ENCODE data around the gene NDFIP1. TPM values are rescaled to one million over a fixed set of nuclear protein-coding genes. Genes with fewer than 3 reads are reported as not detected.

NDFIP1 gene
- total and polyA plus RNA-seq, 2 of the 13 experiments (the other 11 are each of a cell fraction or from before 2014, with no cell fraction given) = 12.4 to 15.7 TPM

DNA sequence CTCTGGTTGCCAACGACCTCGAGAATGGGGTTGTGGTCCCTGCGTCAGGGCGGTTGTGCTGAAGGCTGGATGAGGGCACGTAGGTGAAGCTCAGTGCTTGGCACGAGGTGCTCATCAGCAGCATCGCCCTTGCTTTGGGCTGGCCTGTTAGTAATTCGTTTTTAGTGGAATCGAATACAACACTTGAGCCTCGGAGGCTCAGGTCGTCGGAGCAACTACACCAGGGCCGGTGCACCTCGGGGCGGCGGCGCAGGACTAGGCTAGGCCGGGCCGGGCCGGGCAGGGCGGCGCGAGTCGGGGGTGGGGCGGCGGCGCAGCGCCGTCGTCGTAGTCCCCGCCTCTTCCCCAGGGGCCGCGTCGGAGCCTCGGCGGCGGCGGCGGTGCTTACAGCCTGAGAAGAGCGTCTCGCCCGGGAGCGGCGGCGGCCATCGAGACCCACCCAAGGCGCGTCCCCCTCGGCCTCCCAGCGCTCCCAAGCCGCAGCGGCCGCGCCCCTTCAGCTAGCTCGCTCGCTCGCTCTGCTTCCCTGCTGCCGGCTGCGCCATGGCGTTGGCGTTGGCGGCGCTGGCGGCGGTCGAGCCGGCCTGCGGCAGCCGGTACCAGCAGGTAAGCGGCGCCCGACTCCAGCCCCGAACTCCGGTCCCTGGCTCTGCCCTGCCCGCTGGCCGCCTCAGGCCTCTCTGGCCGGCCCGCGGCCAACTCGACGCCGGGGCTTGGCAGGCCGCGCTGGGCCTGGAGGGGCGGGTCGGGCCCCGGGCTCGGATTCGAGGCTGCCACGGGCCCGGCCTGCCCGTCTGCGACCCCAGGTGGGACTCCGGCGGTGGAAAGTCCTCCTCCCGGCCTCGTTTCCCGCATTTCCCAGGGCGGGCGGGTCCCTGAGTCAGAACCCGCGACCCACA, at the start of gene NDFIP1 (continued):
- TF ChIP-seq, protein P1, sequence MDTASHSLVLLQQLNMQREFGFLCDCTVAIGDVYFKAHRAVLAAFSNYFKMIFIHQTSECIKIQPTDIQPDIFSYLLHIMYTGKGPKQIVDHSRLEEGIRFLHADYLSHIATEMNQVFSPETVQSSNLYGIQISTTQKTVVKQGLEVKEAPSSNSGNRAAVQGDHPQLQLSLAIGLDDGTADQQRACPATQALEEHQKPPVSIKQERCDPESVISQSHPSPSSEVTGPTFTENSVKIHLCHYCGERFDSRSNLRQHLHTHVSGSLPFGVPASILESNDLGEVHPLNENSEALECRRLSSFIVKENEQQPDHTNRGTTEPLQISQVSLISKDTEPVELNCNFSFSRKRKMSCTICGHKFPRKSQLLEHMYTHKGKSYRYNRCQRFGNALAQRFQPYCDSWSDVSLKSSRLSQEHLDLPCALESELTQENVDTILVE (CRISPR knock-in tag; IDR thresholded peaks at IDR 0.05) = peak; percentile 67; the same call in 1 of the 2 replicates
- TF ChIP-seq REXO4 (CRISPR knock-in tag; IDR thresholded peaks at IDR 0.05; ENCODE audit: borderline replicate concordance) (no peak), ZEB1 (IDR thresholded peaks at IDR 0.05; ENCODE audit: insufficient replicate concordance, low read depth) (no peak), PTBP1 (IDR thresholded peaks at IDR 0.05; ENCODE audit: low read depth, low read length, poor library complexity, severe bottlenecking) (no peak), ZBTB7B (CRISPR knock-in tag; IDR thresholded peaks at IDR 0.05) (no peak; the same call in 1 of the 2 replicates), MIER2 (CRISPR knock-in tag; IDR thresholded peaks at IDR 0.05) (no peak), JUN (CRISPR knock-in tag; IDR thresholded peaks at IDR 0.05) (0 out of 2 replicates have a peak, but pooled peaks have one; percentile 23), ZNF33B (CRISPR knock-in tag; IDR thresholded peaks at IDR 0.05) (no peak; the same call in 1 of the 2 replicates), ZNF468 (CRISPR knock-in tag; IDR thresholded peaks at IDR 0.05) (no peak), FOXC1 (CRISPR knock-in tag; IDR thresholded peaks at IDR 0.05; ENCODE audit: borderline replicate concordance) (0 out of 2 replicates have a peak, but pooled peaks have one; percentile 64), ZNF674 (CRISPR knock-in tag; IDR thresholded peaks at IDR 0.05; ENCODE audit: low read depth) (no peak), SMYD3 (CRISPR knock-in tag; IDR thresholded peaks at IDR 0.05) (no peak; the same call in 1 of the 2 replicates)
- TF ChIP-seq, protein P2, sequence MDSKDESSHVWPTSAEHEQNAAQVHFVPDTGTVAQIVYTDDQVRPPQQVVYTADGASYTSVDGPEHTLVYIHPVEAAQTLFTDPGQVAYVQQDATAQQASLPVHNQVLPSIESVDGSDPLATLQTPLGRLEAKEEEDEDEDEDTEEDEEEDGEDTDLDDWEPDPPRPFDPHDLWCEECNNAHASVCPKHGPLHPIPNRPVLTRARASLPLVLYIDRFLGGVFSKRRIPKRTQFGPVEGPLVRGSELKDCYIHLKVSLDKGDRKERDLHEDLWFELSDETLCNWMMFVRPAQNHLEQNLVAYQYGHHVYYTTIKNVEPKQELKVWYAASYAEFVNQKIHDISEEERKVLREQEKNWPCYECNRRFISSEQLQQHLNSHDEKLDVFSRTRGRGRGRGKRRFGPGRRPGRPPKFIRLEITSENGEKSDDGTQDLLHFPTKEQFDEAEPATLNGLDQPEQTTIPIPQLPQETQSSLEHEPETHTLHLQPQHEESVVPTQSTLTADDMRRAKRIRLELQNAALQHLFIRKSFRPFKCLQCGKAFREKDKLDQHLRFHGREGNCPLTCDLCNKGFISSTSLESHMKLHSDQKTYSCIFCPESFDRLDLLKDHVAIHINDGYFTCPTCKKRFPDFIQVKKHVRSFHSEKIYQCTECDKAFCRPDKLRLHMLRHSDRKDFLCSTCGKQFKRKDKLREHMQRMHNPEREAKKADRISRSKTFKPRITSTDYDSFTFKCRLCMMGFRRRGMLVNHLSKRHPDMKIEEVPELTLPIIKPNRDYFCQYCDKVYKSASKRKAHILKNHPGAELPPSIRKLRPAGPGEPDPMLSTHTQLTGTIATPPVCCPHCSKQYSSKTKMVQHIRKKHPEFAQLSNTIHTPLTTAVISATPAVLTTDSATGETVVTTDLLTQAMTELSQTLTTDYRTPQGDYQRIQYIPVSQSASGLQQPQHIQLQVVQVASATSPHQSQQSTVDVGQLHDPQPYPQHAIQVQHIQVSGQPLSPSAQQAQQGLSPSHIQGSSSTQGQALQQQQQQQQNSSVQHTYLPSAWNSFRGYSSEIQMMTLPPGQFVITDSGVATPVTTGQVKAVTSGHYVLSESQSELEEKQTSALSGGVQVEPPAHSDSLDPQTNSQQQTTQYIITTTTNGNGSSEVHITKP (CRISPR knock-in tag; IDR thresholded peaks at IDR 0.05; ENCODE audit: low read depth) = 0 out of 2 replicates have a peak, but pooled peaks have one; percentile 37
- TF ChIP-seq, protein P3, sequence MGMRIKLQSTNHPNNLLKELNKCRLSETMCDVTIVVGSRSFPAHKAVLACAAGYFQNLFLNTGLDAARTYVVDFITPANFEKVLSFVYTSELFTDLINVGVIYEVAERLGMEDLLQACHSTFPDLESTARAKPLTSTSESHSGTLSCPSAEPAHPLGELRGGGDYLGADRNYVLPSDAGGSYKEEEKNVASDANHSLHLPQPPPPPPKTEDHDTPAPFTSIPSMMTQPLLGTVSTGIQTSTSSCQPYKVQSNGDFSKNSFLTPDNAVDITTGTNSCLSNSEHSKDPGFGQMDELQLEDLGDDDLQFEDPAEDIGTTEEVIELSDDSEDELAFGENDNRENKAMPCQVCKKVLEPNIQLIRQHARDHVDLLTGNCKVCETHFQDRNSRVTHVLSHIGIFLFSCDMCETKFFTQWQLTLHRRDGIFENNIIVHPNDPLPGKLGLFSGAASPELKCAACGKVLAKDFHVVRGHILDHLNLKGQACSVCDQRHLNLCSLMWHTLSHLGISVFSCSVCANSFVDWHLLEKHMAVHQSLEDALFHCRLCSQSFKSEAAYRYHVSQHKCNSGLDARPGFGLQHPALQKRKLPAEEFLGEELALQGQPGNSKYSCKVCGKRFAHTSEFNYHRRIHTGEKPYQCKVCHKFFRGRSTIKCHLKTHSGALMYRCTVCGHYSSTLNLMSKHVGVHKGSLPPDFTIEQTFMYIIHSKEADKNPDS (CRISPR knock-in tag; IDR thresholded peaks at IDR 0.05) = 0 out of 2 replicates have a peak, but pooled peaks have one; percentile 58
- TF ChIP-seq, protein P4, sequence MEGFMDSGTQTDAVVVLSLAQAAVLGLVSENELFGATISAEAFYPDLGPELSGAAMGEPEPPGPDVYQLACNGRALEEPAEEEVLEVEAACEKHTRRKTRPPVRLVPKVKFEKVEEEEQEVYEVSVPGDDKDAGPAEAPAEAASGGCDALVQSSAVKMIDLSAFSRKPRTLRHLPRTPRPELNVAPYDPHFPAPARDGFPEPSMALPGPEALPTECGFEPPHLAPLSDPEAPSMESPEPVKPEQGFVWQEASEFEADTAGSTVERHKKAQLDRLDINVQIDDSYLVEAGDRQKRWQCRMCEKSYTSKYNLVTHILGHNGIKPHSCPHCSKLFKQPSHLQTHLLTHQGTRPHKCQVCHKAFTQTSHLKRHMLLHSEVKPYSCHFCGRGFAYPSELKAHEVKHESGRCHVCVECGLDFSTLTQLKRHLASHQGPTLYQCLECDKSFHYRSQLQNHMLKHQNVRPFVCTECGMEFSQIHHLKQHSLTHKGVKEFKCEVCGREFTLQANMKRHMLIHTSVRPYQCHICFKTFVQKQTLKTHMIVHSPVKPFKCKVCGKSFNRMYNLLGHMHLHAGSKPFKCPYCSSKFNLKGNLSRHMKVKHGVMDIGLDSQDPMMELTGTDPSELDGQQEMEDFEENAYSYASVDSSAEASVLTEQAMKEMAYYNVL (CRISPR knock-in tag; IDR thresholded peaks at IDR 0.05; ENCODE audit: borderline replicate concordance) = no peak
- TF ChIP-seq, protein P5, sequence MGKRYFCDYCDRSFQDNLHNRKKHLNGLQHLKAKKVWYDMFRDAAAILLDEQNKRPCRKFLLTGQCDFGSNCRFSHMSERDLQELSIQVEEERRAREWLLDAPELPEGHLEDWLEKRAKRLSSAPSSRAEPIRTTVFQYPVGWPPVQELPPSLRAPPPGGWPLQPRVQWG (CRISPR knock-in tag; IDR thresholded peaks at IDR 0.05; ENCODE audit: borderline replicate concordance, low read depth) = no peak
